Ishikawa (cell line): ENCODE data around the gene GPC6.

Experiments
- CREB1 ChIP-seq: IDR thresholded peaks from 2 replicates; pipeline ENCODE4 v1.6.1; 2012; ENCODE audit warnings: low read depth
- EGR1 ChIP-seq: IDR thresholded peaks from 2 replicates; pipeline ENCODE4 v1.6.1; 2012
- EP300 ChIP-seq: IDR thresholded peaks from 2 replicates; pipeline ENCODE4 v1.6.1; 2012; ENCODE audit warnings: borderline replicate concordance
- USF1 ChIP-seq: IDR thresholded peaks from 2 replicates; pipeline ENCODE4 v1.6.1; 2012
- TF ChIP-seq, protein P1 (sequence below): IDR thresholded peaks from 2 replicates; pipeline ENCODE4 v1.6.1; 2012

DNA sequence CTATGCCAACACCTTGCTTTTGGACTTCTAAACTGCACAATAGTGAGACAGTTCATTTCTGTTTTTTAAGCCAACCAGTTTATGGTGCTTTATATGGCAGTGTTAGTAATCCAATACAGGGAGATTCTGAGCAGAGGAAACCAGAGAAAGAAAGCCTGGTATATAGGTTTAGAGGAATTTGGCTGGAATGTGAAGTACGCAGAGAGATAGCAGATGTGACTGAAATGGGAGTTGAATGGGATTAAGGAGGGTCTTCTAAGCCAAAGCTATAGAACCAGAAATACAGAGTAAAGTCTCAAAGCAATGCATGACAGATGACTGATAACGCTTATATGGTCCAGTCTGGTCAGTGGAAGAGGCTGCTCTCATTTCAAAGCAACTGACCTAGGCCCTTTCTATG is 453.7 kb downstream of the GPC6 start:
- TF ChIP-seq CREB1 (no peak), EP300 (no peak), USF1 (no peak), EGR1 (no peak)
- TF ChIP-seq, protein P1, sequence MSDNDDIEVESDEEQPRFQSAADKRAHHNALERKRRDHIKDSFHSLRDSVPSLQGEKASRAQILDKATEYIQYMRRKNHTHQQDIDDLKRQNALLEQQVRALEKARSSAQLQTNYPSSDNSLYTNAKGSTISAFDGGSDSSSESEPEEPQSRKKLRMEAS, result no peak
